GM23338 (cell line): Measurements from ENCODE around the gene SRRT. TPM values are rescaled to one million over a fixed set of nuclear protein-coding genes. Genes with fewer than 3 reads are reported as not detected.

ENCODE experiments used
- ATAC-seq: fragments of 200-7000 bp; cut with Tn5 transposase; 3 replicates; pipeline ENCODE4 v1.9.1; 2020
- DNase-seq: peaks from one replicate; pipeline ENCODE4 v3.0.0-alpha.2; 2015; ENCODE audit warnings: low spot score
- H2AFZ ChIP-seq: fragments of 200-600 bp; sonication (generic); 2 replicates; pipeline ENCODE4 v1.8.0; 2016; ENCODE audit warnings: antibody characterized with exemption, mild to moderate bottlenecking, moderate library complexity
- H3F3A ChIP-seq: fragments of 200-600 bp; sonication (generic); replicated peaks from 2 replicates; pipeline ENCODE4 v1.8.0; 2017; ENCODE audit warnings: antibody characterized with exemption, mixed run types, low read depth
- H3K27ac ChIP-seq: fragments of 200-600 bp; sonication (generic); 2 replicates; pipeline ENCODE4 v1.6.1; 2016; ENCODE audit warnings: low read depth
- H3K27me3 ChIP-seq: fragments of 200-600 bp; sonication (generic); 2 replicates; pipeline ENCODE4 v1.8.0; 2016; ENCODE audit warnings: mild to moderate bottlenecking, mixed run types, moderate library complexity; ENCODE audit not compliant: insufficient read depth
- H3K36me3 ChIP-seq: fragments of 200-600 bp; sonication (generic); 2 replicates; pipeline ENCODE4 v1.8.0; 2016; ENCODE audit warnings: mild to moderate bottlenecking; ENCODE audit not compliant: insufficient read depth
- H3K4me1 ChIP-seq: fragments of 200-600 bp; sonication (generic); 2 replicates; pipeline ENCODE4 v1.8.0; 2016; ENCODE audit warnings: mild to moderate bottlenecking, moderate library complexity; ENCODE audit not compliant: insufficient read depth
- H3K4me2 ChIP-seq: fragments of 200-600 bp; sonication (generic); 2 replicates; pipeline ENCODE4 v1.7.1; 2017; ENCODE audit warnings: mixed run types
- H3K4me3 ChIP-seq: fragments of 200-600 bp; sonication (generic); 2 replicates; pipeline ENCODE4 v1.6.1; 2016; ENCODE audit warnings: mixed run types
- H3K79me2 ChIP-seq: fragments of 200-600 bp; sonication (generic); replicated peaks from 2 replicates; pipeline ENCODE4 v1.8.0; 2017; ENCODE audit warnings: mild to moderate bottlenecking; ENCODE audit not compliant: insufficient read depth
- H3K9me2 ChIP-seq: fragments of 200-600 bp; sonication (generic); 2 replicates; pipeline ENCODE4 v1.8.0; 2017; ENCODE audit not compliant: insufficient read depth
- H4K20me1 ChIP-seq: fragments of 200-600 bp; sonication (generic); replicated peaks from 2 replicates; pipeline ENCODE4 v1.8.0; 2017; ENCODE audit warnings: mild to moderate bottlenecking; ENCODE audit not compliant: insufficient read depth
- H3K27ac Mint-ChIP-seq: 2 replicates; pipeline ENCODE4 v1.8.0; 2020; ENCODE audit warnings: inconsistent platforms, mild to moderate bottlenecking, moderate library complexity, mixed read lengths
- H3K27me3 Mint-ChIP-seq: 3 replicates; pipeline ENCODE4 v1.8.0; 2022; ENCODE audit warnings: low read depth, mild to moderate bottlenecking, moderate library complexity, mixed read lengths, inconsistent platforms; ENCODE audit not compliant: insufficient read depth, poor library complexity
- H3K36me3 Mint-ChIP-seq: 3 replicates; pipeline ENCODE4 v1.8.0; 2021; ENCODE audit warnings: low read depth, mild to moderate bottlenecking, inconsistent platforms, moderate library complexity, mixed read lengths
- H3K4me1 Mint-ChIP-seq: 3 replicates; pipeline ENCODE4 v1.8.0; 2020; ENCODE audit warnings: mild to moderate bottlenecking, inconsistent platforms, mixed read lengths
- H3K4me3 Mint-ChIP-seq: 3 replicates; pipeline ENCODE4 v1.8.0; 2021; ENCODE audit warnings: moderate library complexity, mild to moderate bottlenecking, inconsistent platforms, mixed read lengths
- H3K9me3 Mint-ChIP-seq: 3 replicates; pipeline ENCODE4 v1.8.0; 2020; ENCODE audit warnings: moderate library complexity, mild to moderate bottlenecking, inconsistent platforms, mixed read lengths
- CREB1 ChIP-seq: fragments of 250-450 bp; sonication (Bioruptor Pico); IDR thresholded peaks from 2 replicates; pipeline ENCODE4 v1.5.0; 2020; ENCODE audit warnings: low read depth, mild to moderate bottlenecking, moderate library complexity
- CTCF ChIP-seq, 2 experiments: fragments of 200-600 bp in 1 of 2; sonication (generic) in 1 of 2; conservative IDR thresholded peaks; 2 replicates each; pipeline versions ENCODE4 v1.5.1 to v1.6.1; 2016 to 2017; ENCODE audit warnings: antibody characterized with exemption in 2 of 2, low read depth in 2 of 2, mild to moderate bottlenecking in 2 of 2, moderate library complexity in 1 of 2
- EZH2 ChIP-seq: fragments of 200-600 bp; sonication (generic); IDR thresholded peaks from one replicate; pipeline ENCODE4 v1.8.0; 2017; ENCODE audit warnings: antibody characterized with exemption, mild to moderate bottlenecking, low read depth; ENCODE audit not compliant: unreplicated experiment
- EZH2phosphoT487 ChIP-seq: fragments of 200-600 bp; sonication (generic); IDR thresholded peaks from one replicate; pipeline ENCODE4 v1.8.1; 2018; ENCODE audit warnings: antibody characterized with exemption; ENCODE audit not compliant: unreplicated experiment
- JUNB ChIP-seq: IDR thresholded peaks from one replicate; pipeline ENCODE4 v1.6.1; 2016; ENCODE audit warnings: antibody characterized with exemption; ENCODE audit not compliant: unreplicated experiment
- NANOG ChIP-seq: IDR thresholded peaks from 2 replicates; pipeline ENCODE4 v1.6.1; 2016; ENCODE audit warnings: antibody characterized with exemption, borderline replicate concordance
- POLR2AphosphoS5 ChIP-seq: IDR thresholded peaks from 2 replicates; pipeline ENCODE4 v1.6.1; 2016; ENCODE audit warnings: antibody characterized with exemption, low read depth
- STAT1 ChIP-seq: IDR thresholded peaks from one replicate; pipeline ENCODE4 v1.6.1; 2016; ENCODE audit warnings: antibody characterized with exemption; ENCODE audit not compliant: unreplicated experiment
- ZNF114 ChIP-seq: fragments of 250-450 bp; sonication (Bioruptor Pico); IDR thresholded peaks from 2 replicates; pipeline ENCODE4 v1.5.0; 2020; ENCODE audit warnings: mild to moderate bottlenecking, moderate library complexity
- ZNF331 ChIP-seq: fragments of 250-450 bp; sonication (Bioruptor Pico); IDR thresholded peaks from 2 replicates; pipeline ENCODE4 v1.5.0; 2020; ENCODE audit warnings: low read depth, mild to moderate bottlenecking, moderate library complexity
- polyA plus RNA-seq: library from polyadenylated mRNA; unstranded; fragments of >200 nt; fragmentation: Nextera tagmentation; extraction: Ambion mirVana; gene quantifications from 2 replicates; pipeline ENCODE4 v1.2.1, GENCODE V29; 2016
- total RNA-seq: library from RNA; depleted of rRNA; stranded (reverse); fragments of >200 nt; shearing (Covaris generic); gene quantifications from 2 replicates; pipeline ENCODE4 v1.2.3, GENCODE V29; 2014
- TF ChIP-seq, protein P1 (sequence below): fragments of 250-450 bp; sonication (Bioruptor Pico); IDR thresholded peaks from 2 replicates; pipeline ENCODE4 v1.5.0; 2020; ENCODE audit warnings: mild to moderate bottlenecking, moderate library complexity
- TF ChIP-seq, protein P2 (sequence below): IDR thresholded peaks from 2 replicates; pipeline ENCODE4 v1.6.1; 2016; ENCODE audit warnings: antibody characterized with exemption

SRRT gene
- total and polyA plus RNA-seq, 2 experiments from 2014 or later: 113 to 140 TPM

GRCh38 chr7:100902638-100903037 is 27.7 kb downstream of the SRRT start:
- no peak for DNase-seq
- Mint-ChIP-seq H3K4me3 (no peak overlapping the region), H3K36me3 (no peaks in the 10 kb centered on the region), H3K27ac (no peak overlapping the region), H3K27me3 (peaks cover 5% of the 10 kb centered on the region), H3K4me1 (no peaks in the 10 kb centered on the region), H3K9me3 (0 out of 3 replicates have a peak, but pooled peaks cover 4% of the 10 kb centered on the region)
- no peak overlapping the region for H3K4me3 ChIP-seq
- H3K4me2 ChIP-seq: no peak overlapping the region
- H3F3A ChIP-seq: no peaks in the 10 kb centered on the region
- H3K4me1 ChIP-seq: no peaks in the 10 kb centered on the region
- H3K36me3 ChIP-seq: no peaks in the 10 kb centered on the region
- H3K27me3 ChIP-seq: peaks cover 1% of the 10 kb centered on the region; the same call in 1 of the 2 replicates
- H3K27ac ChIP-seq: no peak overlapping the region
- H3K9me2 ChIP-seq: no peaks in the 10 kb centered on the region
- no peaks in the 10 kb centered on the region; the same call in 1 of the 2 replicates for H4K20me1 ChIP-seq
- no peak for ATAC-seq
- no peak for TF ChIP-seq NANOG
- TF ChIP-seq POLR2AphosphoS5: no peak
- TF ChIP-seq ZNF331 (CRISPR knock-in tag): no peak
- no peak for TF ChIP-seq EZH2phosphoT487
- TF ChIP-seq ZNF114: no peak
- no peak for TF ChIP-seq EZH2
- no peak for TF ChIP-seq CREB1
- no peak overlapping the region for H2AFZ ChIP-seq
- no peaks in the 10 kb centered on the region for H3K79me2 ChIP-seq

GRCh38 chr7:100908512-100908911 is 33.6 kb downstream of the SRRT start:
- no peaks in the 10 kb centered on the region for H3K36me3 ChIP-seq
- no peaks in the 10 kb centered on the region for H3K4me1 Mint-ChIP-seq
- no peak for TF ChIP-seq STAT1
- TF ChIP-seq CTCF (conservative IDR thresholded peaks at IDR 0.05; ENCODE audit: low read depth in 2 of 2): no peak
- TF ChIP-seq, protein P1, sequence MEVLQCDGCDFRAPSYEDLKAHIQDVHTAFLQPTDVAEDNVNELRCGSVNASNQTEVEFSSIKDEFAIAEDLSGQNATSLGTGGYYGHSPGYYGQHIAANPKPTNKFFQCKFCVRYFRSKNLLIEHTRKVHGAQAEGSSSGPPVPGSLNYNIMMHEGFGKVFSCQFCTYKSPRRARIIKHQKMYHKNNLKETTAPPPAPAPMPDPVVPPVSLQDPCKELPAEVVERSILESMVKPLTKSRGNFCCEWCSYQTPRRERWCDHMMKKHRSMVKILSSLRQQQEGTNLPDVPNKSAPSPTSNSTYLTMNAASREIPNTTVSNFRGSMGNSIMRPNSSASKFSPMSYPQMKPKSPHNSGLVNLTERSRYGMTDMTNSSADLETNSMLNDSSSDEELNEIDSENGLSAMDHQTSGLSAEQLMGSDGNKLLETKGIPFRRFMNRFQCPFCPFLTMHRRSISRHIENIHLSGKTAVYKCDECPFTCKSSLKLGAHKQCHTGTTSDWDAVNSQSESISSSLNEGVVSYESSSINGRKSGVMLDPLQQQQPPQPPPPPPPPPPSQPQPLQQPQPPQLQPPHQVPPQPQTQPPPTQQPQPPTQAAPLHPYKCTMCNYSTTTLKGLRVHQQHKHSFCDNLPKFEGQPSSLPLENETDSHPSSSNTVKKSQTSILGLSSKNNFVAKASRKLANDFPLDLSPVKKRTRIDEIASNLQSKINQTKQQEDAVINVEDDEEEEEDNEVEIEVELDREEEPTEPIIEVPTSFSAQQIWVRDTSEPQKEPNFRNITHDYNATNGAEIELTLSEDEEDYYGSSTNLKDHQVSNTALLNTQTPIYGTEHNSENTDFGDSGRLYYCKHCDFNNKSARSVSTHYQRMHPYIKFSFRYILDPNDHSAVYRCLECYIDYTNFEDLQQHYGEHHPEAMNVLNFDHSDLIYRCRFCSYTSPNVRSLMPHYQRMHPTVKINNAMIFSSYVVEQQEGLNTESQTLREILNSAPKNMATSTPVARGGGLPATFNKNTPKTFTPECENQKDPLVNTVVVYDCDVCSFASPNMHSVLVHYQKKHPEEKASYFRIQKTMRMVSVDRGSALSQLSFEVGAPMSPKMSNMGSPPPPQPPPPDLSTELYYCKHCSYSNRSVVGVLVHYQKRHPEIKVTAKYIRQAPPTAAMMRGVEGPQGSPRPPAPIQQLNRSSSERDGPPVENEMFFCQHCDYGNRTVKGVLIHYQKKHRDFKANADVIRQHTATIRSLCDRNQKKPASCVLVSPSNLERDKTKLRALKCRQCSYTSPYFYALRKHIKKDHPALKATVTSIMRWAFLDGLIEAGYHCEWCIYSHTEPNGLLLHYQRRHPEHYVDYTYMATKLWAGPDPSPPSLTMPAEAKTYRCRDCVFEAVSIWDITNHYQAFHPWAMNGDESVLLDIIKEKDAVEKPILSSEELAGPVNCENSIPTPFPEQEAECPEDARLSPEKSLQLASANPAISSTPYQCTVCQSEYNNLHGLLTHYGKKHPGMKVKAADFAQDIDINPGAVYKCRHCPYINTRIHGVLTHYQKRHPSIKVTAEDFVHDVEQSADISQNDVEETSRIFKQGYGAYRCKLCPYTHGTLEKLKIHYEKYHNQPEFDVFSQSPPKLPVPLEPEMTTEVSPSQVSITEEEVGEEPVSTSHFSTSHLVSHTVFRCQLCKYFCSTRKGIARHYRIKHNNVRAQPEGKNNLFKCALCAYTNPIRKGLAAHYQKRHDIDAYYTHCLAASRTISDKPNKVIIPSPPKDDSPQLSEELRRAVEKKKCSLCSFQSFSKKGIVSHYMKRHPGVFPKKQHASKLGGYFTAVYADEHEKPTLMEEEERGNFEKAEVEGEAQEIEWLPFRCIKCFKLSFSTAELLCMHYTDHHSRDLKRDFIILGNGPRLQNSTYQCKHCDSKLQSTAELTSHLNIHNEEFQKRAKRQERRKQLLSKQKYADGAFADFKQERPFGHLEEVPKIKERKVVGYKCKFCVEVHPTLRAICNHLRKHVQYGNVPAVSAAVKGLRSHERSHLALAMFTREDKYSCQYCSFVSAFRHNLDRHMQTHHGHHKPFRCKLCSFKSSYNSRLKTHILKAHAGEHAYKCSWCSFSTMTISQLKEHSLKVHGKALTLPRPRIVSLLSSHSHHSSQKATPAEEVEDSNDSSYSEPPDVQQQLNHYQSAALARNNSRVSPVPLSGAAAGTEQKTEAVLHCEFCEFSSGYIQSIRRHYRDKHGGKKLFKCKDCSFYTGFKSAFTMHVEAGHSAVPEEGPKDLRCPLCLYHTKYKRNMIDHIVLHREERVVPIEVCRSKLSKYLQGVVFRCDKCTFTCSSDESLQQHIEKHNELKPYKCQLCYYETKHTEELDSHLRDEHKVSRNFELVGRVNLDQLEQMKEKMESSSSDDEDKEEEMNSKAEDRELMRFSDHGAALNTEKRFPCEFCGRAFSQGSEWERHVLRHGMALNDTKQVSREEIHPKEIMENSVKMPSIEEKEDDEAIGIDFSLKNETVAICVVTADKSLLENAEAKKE (CRISPR knock-in tag): no peak
- no peak for TF ChIP-seq ZNF114
- TF ChIP-seq, protein P2, sequence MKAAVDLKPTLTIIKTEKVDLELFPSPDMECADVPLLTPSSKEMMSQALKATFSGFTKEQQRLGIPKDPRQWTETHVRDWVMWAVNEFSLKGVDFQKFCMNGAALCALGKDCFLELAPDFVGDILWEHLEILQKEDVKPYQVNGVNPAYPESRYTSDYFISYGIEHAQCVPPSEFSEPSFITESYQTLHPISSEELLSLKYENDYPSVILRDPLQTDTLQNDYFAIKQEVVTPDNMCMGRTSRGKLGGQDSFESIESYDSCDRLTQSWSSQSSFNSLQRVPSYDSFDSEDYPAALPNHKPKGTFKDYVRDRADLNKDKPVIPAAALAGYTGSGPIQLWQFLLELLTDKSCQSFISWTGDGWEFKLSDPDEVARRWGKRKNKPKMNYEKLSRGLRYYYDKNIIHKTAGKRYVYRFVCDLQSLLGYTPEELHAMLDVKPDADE: no peak
- no peak for TF ChIP-seq JUNB
- TF ChIP-seq EZH2: no peak
- no peak for TF ChIP-seq NANOG

More at GRCh38 chr7:100908512-100908911, 33.6 kb downstream of the SRRT start:
- Mint-ChIP-seq H3K27ac (no peak overlapping the region), H3K4me3 (no peak overlapping the region), H3K9me3 (peaks cover 4% of the 10 kb centered on the region; the same call in 1 of the 3 replicates), H3K36me3 (no peaks in the 10 kb centered on the region; the same call in 2 of the 3 replicates), H3K27me3 (peaks cover 6% of the 10 kb centered on the region)
- DNase-seq: no peak
- H3F3A ChIP-seq: no peaks in the 10 kb centered on the region
- no peak overlapping the region for H3K4me3 ChIP-seq
- H3K27ac ChIP-seq: no peak overlapping the region
- H3K9me2 ChIP-seq: no peaks in the 10 kb centered on the region
- H3K79me2 ChIP-seq: no peaks in the 10 kb centered on the region
- no peak overlapping the region for H2AFZ ChIP-seq
- no peak for ATAC-seq
- H3K4me1 ChIP-seq: no peaks in the 10 kb centered on the region
- no peaks in the 10 kb centered on the region for H4K20me1 ChIP-seq
- H3K27me3 ChIP-seq: no peaks in the 10 kb centered on the region
- H3K4me2 ChIP-seq: no peak overlapping the region
